GM19328 (cell line): Measurements from ENCODE around the gene PCDHA11.
"Not testable (repeated sequence)": the region's sequence is repeated elsewhere in the genome, so short reads cannot be mapped to it uniquely, and the experiment has no call there.

ENCODE experiments used
- ATAC-seq: cut with Tn5 transposase; IDR thresholded peaks from one replicate; pipeline ENCODE4 v1.9.1; 2021; ENCODE audit warnings: mild to moderate bottlenecking, moderate library complexity; ENCODE audit not compliant: unreplicated experiment

The PCDHA11 gene

GRCh38 chr5:140868721-140869554, at the start of gene PCDHA11:
PCDHA11 (plus strand) TSS chr5:140868957; CDS start chr5:140869104, 147 bp downstream.
- ATAC-seq, result no peak

- ATAC-seq, result no peak
Observed at GRCh38 chr5:140821375-140822280, 47.1 kb upstream of the PCDHA11 start, which contains the start of gene PCDHA5. PCDHA5 (plus strand) TSS chr5:140821613.

GRCh38 chr5:140822281-140822629, 46.5 kb upstream of the PCDHA11 start:
- ATAC-seq, result no peak

GRCh38 chr5:140822969-140823368, 45.8 kb upstream of the PCDHA11 start:
- ATAC-seq, result not testable (repeated sequence)

GRCh38 chr5:140823475-140823874, 45.3 kb upstream of the PCDHA11 start:
- no peak for ATAC-seq

- ATAC-seq, result no peak
Observed at GRCh38 chr5:140827704-140828361, 40.9 kb upstream of the PCDHA11 start, which contains the start of gene PCDHA6. PCDHA6 (plus strand) TSS chr5:140827960; CDS start chr5:140828092, 132 bp downstream.

- no peak for ATAC-seq
Observed at GRCh38 chr5:140828362-140828737, 40.4 kb upstream of the PCDHA11 start.

- ATAC-seq, result not testable (repeated sequence)
Observed at GRCh38 chr5:140829511-140830501, 39.0 kb upstream of the PCDHA11 start.

- no peak for ATAC-seq
Observed at GRCh38 chr5:140833993-140834392, 34.8 kb upstream of the PCDHA11 start, which contains the start of gene PCDHA7. PCDHA7 (plus strand) TSS chr5:140834269; CDS start chr5:140834384, 115 bp downstream.

GRCh38 chr5:140834439-140835008, 34.2 kb upstream of the PCDHA11 start:
- not testable (repeated sequence) for ATAC-seq

GRCh38 chr5:140835622-140836510, 32.9 kb upstream of the PCDHA11 start:
- ATAC-seq, result no peak

GRCh38 chr5:140840978-140841962, 27.5 kb upstream of the PCDHA11 start, which contains the start of gene PCDHA8:
PCDHA8 (plus strand) TSS chr5:140841187; CDS start chr5:140841322, 135 bp downstream.
- ATAC-seq, result no peak

GRCh38 chr5:140842798-140843733, 25.7 kb upstream of the PCDHA11 start:
- ATAC-seq, result no peak

GRCh38 chr5:140848139-140849102, 20.3 kb upstream of the PCDHA11 start, which contains the start of gene PCDHA9:
PCDHA9 (plus strand) TSS chr5:140848382; CDS start chr5:140848496, 114 bp downstream.
- ATAC-seq, result not testable (repeated sequence)
